Mesendoderm (in vitro differentiated cells): Measurements from ENCODE around the gene NHSL2.

Source experiments
- DNase-seq: peaks from one replicate; pipeline ENCODE4 v3.0.0; 2013
- H2AK5ac ChIP-seq: 2 replicates; pipeline ENCODE4 v1.6.1; 2013; ENCODE audit warnings: low read length, inconsistent platforms
- H2BK120ac ChIP-seq: 2 replicates; pipeline ENCODE4 v1.6.1; 2013; ENCODE audit warnings: low read depth, mild to moderate bottlenecking, low read length, moderate library complexity, mixed read lengths
- H2BK15ac ChIP-seq: replicated peaks from 2 replicates; pipeline ENCODE4 v1.6.1; 2013; ENCODE audit warnings: low read depth, mild to moderate bottlenecking, moderate library complexity
- H2BK5ac ChIP-seq: 2 replicates; pipeline ENCODE4 v1.6.1; 2013; ENCODE audit warnings: low read length, inconsistent platforms
- H3K18ac ChIP-seq: 2 replicates; pipeline ENCODE4 v1.6.1; 2013; ENCODE audit warnings: mild to moderate bottlenecking, low read length, mixed read lengths
- H3K23ac ChIP-seq: one replicate; pipeline ENCODE4 v1.6.1; 2013; ENCODE audit warnings: low read length
- H3K27ac ChIP-seq: 2 replicates; pipeline ENCODE4 v1.5.1; 2013; ENCODE audit warnings: low read depth, mild to moderate bottlenecking, inconsistent platforms, low read length, moderate library complexity
- H3K27me3 ChIP-seq: 2 replicates; pipeline ENCODE4 v1.6.1; 2013; ENCODE audit warnings: low read length, control low read depth, mild to moderate bottlenecking, inconsistent platforms; ENCODE audit not compliant: insufficient read depth, poor library complexity
- H3K36me3 ChIP-seq: 2 replicates; pipeline ENCODE4 v1.6.1; 2013; ENCODE audit warnings: low read length, inconsistent platforms; ENCODE audit not compliant: control insufficient read depth, insufficient read depth
- H3K4ac ChIP-seq: one replicate; pipeline ENCODE4 v1.6.1; 2013; ENCODE audit warnings: low read depth, mild to moderate bottlenecking, low read length, moderate library complexity
- H3K4me1 ChIP-seq: 2 replicates; pipeline ENCODE4 v1.6.1; 2013; ENCODE audit warnings: low read depth, low read length, inconsistent platforms; ENCODE audit not compliant: control insufficient read depth
- H3K4me2 ChIP-seq: 2 replicates; pipeline ENCODE4 v1.6.1; 2013; ENCODE audit warnings: low read length
- H3K4me3 ChIP-seq: 2 replicates; pipeline ENCODE4 v1.5.1; 2013; ENCODE audit warnings: mild to moderate bottlenecking, low read length
- H3K56ac ChIP-seq: one replicate; pipeline ENCODE4 v1.6.1; 2013; ENCODE audit warnings: low read length
- H3K79me1 ChIP-seq: 2 replicates; pipeline ENCODE4 v1.6.1; 2013; ENCODE audit warnings: low read length, inconsistent platforms
- H3K79me2 ChIP-seq: 2 replicates; pipeline ENCODE4 v1.6.1; 2013; ENCODE audit warnings: mild to moderate bottlenecking, low read length; ENCODE audit not compliant: control insufficient read depth, insufficient read depth
- H3K9ac ChIP-seq: 2 replicates; pipeline ENCODE4 v1.6.1; 2013; ENCODE audit warnings: low read length, inconsistent platforms
- H4K5ac ChIP-seq: one replicate; pipeline ENCODE4 v1.6.1; 2013; ENCODE audit warnings: low read length
- H4K8ac ChIP-seq: one replicate; pipeline ENCODE4 v1.6.1; 2013; ENCODE audit warnings: low read depth, mild to moderate bottlenecking, control low read depth, low read length, moderate library complexity
- WGBS: extraction: QIAGEN DNeasy Blood & Tissue Kit; methylation state at CpG from one replicate; pipeline ENCODE4 v1.1.7; 2013; ENCODE audit warnings: low lambda C conversion rate, missing lambda C conversion rate; ENCODE audit not compliant: insufficient coverage; ENCODE audit errors: extremely low coverage; 5-methylcytosine and 5-hydroxymethylcytosine counted together

NHSL2 gene

GRCh38 chrX:72020204-72020603 is 109.6 kb downstream of the NHSL2 start:
- no peak overlapping the region for H2AK5ac ChIP-seq
- no peak overlapping the region for H3K27ac ChIP-seq
- no peak for DNase-seq
- H2BK120ac ChIP-seq = no peak overlapping the region
- no peak overlapping the region for H2BK5ac ChIP-seq
- no peaks in the 10 kb centered on the region for H3K27me3 ChIP-seq
- no peak overlapping the region for H3K56ac ChIP-seq
- H3K23ac ChIP-seq = no peak overlapping the region
- H3K4me1 ChIP-seq = no peaks in the 10 kb centered on the region
- no peaks in the 10 kb centered on the region for H3K79me2 ChIP-seq
- H4K8ac ChIP-seq = no peak overlapping the region
- no peak overlapping the region for H4K5ac ChIP-seq
- WGBS = no CpG with 5 or more reads among the region's 3 CpGs
- no peaks in the 10 kb centered on the region for H3K36me3 ChIP-seq
- H3K4me2 ChIP-seq = no peak overlapping the region
- no peak overlapping the region for H3K9ac ChIP-seq
- H3K4me3 ChIP-seq = no peak overlapping the region
- no peak overlapping the region for H3K4ac ChIP-seq
- H3K79me1 ChIP-seq = no peaks in the 10 kb centered on the region
- no peak overlapping the region for H2BK15ac ChIP-seq
- no peak overlapping the region for H3K18ac ChIP-seq

GRCh38 chrX:72020788-72021187 is 110.1 kb downstream of the NHSL2 start:
- no peak overlapping the region for H3K4ac ChIP-seq
- H3K18ac ChIP-seq = no peak overlapping the region
- no peak overlapping the region for H4K8ac ChIP-seq
- no peak overlapping the region for H4K5ac ChIP-seq
- no peak overlapping the region for H3K56ac ChIP-seq
- no peak overlapping the region for H2BK5ac ChIP-seq
- no peak overlapping the region for H2BK120ac ChIP-seq
- WGBS = no CpG with 5 or more reads among the region's 3 CpGs
- H3K4me1 ChIP-seq = no peaks in the 10 kb centered on the region
- no peak for DNase-seq
- no peak overlapping the region for H3K4me3 ChIP-seq
- no peak overlapping the region for H3K23ac ChIP-seq
- H2AK5ac ChIP-seq = no peak overlapping the region
- no peak overlapping the region for H3K27ac ChIP-seq
- H3K79me2 ChIP-seq = no peaks in the 10 kb centered on the region
- H3K27me3 ChIP-seq = no peaks in the 10 kb centered on the region
- H3K9ac ChIP-seq = no peak overlapping the region
- no peak overlapping the region for H2BK15ac ChIP-seq
- H3K79me1 ChIP-seq = no peaks in the 10 kb centered on the region
- H3K4me2 ChIP-seq = no peak overlapping the region
- no peaks in the 10 kb centered on the region for H3K36me3 ChIP-seq

GRCh38 chrX:72021975-72022374 is 111.3 kb downstream of the NHSL2 start:
- no peak overlapping the region for H4K8ac ChIP-seq
- no peak overlapping the region for H2BK5ac ChIP-seq
- H3K23ac ChIP-seq = no peak overlapping the region
- DNase-seq = peak; percentile 50
- no peak overlapping the region for H2AK5ac ChIP-seq
- no peak overlapping the region for H3K4ac ChIP-seq
- no peaks in the 10 kb centered on the region for H3K27me3 ChIP-seq
- H4K5ac ChIP-seq = no peak overlapping the region
- H3K9ac ChIP-seq = no peak overlapping the region
- no peaks in the 10 kb centered on the region for H3K36me3 ChIP-seq
- no peaks in the 10 kb centered on the region for H3K79me2 ChIP-seq
- H3K4me2 ChIP-seq = no peak overlapping the region
- H3K4me1 ChIP-seq = no peaks in the 10 kb centered on the region
- H3K79me1 ChIP-seq = no peaks in the 10 kb centered on the region
- no CpG with 5 or more reads among the region's 2 CpGs for WGBS
- no peak overlapping the region for H3K56ac ChIP-seq
- H3K18ac ChIP-seq = no peak overlapping the region
- H2BK120ac ChIP-seq = no peak overlapping the region
- no peak overlapping the region for H2BK15ac ChIP-seq
- H3K4me3 ChIP-seq = no peak overlapping the region
- no peak overlapping the region for H3K27ac ChIP-seq

- no peak for DNase-seq
- no peaks in the 10 kb centered on the region for H3K79me1 ChIP-seq
- no peaks in the 10 kb centered on the region for H3K27me3 ChIP-seq
- no peak overlapping the region for H3K18ac ChIP-seq
- H4K5ac ChIP-seq = no peak overlapping the region
- no peak overlapping the region for H2AK5ac ChIP-seq
- no peak overlapping the region for H2BK5ac ChIP-seq
- H3K4me1 ChIP-seq = no peaks in the 10 kb centered on the region
- H3K27ac ChIP-seq = no peak overlapping the region
- H4K8ac ChIP-seq = no peak overlapping the region
- no peak overlapping the region for H3K56ac ChIP-seq
- no CpG with 5 or more reads among the region's 2 CpGs for WGBS
- no peak overlapping the region for H3K4me2 ChIP-seq
- no peak overlapping the region for H3K4me3 ChIP-seq
- H3K9ac ChIP-seq = no peak overlapping the region
- H3K79me2 ChIP-seq = no peaks in the 10 kb centered on the region
- no peak overlapping the region for H2BK120ac ChIP-seq
- H3K23ac ChIP-seq = no peak overlapping the region
- no peak overlapping the region for H3K4ac ChIP-seq
- H2BK15ac ChIP-seq = no peak overlapping the region
- H3K36me3 ChIP-seq = no peaks in the 10 kb centered on the region
These were observed 112.4 kb downstream of the NHSL2 start for GRCh38 chrX:72023071-72023470.

GRCh38 chrX:72025236-72025770 is 114.7 kb downstream of the NHSL2 start:
- no peak overlapping the region for H3K23ac ChIP-seq
- H3K4me1 ChIP-seq = no peaks in the 10 kb centered on the region
- no CpG with 5 or more reads among the region's 6 CpGs for WGBS
- H3K79me1 ChIP-seq = no peaks in the 10 kb centered on the region
- H3K18ac ChIP-seq = no peak overlapping the region
- H3K79me2 ChIP-seq = no peaks in the 10 kb centered on the region
- H3K4ac ChIP-seq = no peak overlapping the region
- no peak overlapping the region for H2BK5ac ChIP-seq
- no peak overlapping the region for H2BK15ac ChIP-seq
- no peak overlapping the region for H2BK120ac ChIP-seq
- H4K8ac ChIP-seq = no peak overlapping the region
- no peak for DNase-seq
- H3K9ac ChIP-seq = no peak overlapping the region
- H3K27me3 ChIP-seq = no peaks in the 10 kb centered on the region
- H4K5ac ChIP-seq = no peak overlapping the region
- H3K4me2 ChIP-seq = no peak overlapping the region
- H3K27ac ChIP-seq = no peak overlapping the region
- H2AK5ac ChIP-seq = no peak overlapping the region
- H3K56ac ChIP-seq = no peak overlapping the region
- no peaks in the 10 kb centered on the region for H3K36me3 ChIP-seq
- no peak overlapping the region for H3K4me3 ChIP-seq

GRCh38 chrX:72026341-72027023 is 115.8 kb downstream of the NHSL2 start:
- no peak overlapping the region for H3K23ac ChIP-seq
- no peak overlapping the region for H3K4me3 ChIP-seq
- no peak overlapping the region for H4K5ac ChIP-seq

More at GRCh38 chrX:72026341-72027023, 115.8 kb downstream of the NHSL2 start:
- Histone ChIP-seq H3K4me2 (no peak overlapping the region), H3K36me3 (no peaks in the 10 kb centered on the region), H3K56ac (no peak overlapping the region), H3K27me3 (no peaks in the 10 kb centered on the region), H2BK5ac (no peak overlapping the region), H3K4me1 (no peaks in the 10 kb centered on the region), H3K18ac (no peak overlapping the region), H3K79me1 (no peaks in the 10 kb centered on the region), H3K9ac (no peak overlapping the region), H2AK5ac (no peak overlapping the region), H2BK15ac (no peak overlapping the region), H3K27ac (no peak overlapping the region), H3K4ac (no peak overlapping the region), H4K8ac (no peak overlapping the region), H3K79me2 (no peaks in the 10 kb centered on the region), H2BK120ac (no peak overlapping the region)
- WGBS = no CpG with 5 or more reads among the region's 3 CpGs
- DNase-seq = no peak
